Loucy (cell line): ENCODE measurements around the gene SPATA13.

ENCODE experiments used
- H2AFZ ChIP-seq: fragments of 200-600 bp; sonication (generic); 2 replicates; pipeline ENCODE4 v1.6.0; 2016; ENCODE audit warnings: antibody characterized with exemption, mild to moderate bottlenecking, low read length, moderate library complexity
- H3F3A ChIP-seq: fragments of 200-600 bp; 2 replicates; pipeline ENCODE4 v1.6.0; 2016; ENCODE audit warnings: antibody characterized with exemption, low read depth, mild to moderate bottlenecking
- H3K27me3 ChIP-seq: fragments of 200-600 bp; sonication (generic); 2 replicates; pipeline ENCODE4 v1.6.1; 2014; ENCODE audit warnings: low read length, mild to moderate bottlenecking; ENCODE audit not compliant: insufficient read depth, poor library complexity, severe bottlenecking
- H3K36me3 ChIP-seq: fragments of 200-600 bp; sonication (generic); 2 replicates; pipeline ENCODE4 v1.6.1; 2016; ENCODE audit warnings: low read length; ENCODE audit not compliant: insufficient read depth
- H3K4me1 ChIP-seq: fragments of 200-600 bp; sonication (generic); 2 replicates; pipeline ENCODE4 v1.5.1; 2014; ENCODE audit warnings: low read length, mild to moderate bottlenecking; ENCODE audit not compliant: insufficient read depth, poor library complexity, severe bottlenecking
- H3K4me2 ChIP-seq: fragments of 200-600 bp; sonication (generic); 2 replicates; pipeline ENCODE4 v1.6.0; 2014; ENCODE audit warnings: antibody characterized with exemption, low read length, low read depth, mild to moderate bottlenecking; ENCODE audit not compliant: poor library complexity, severe bottlenecking
- H3K4me3 ChIP-seq: fragments of 200-600 bp; sonication (generic); 2 replicates; pipeline ENCODE4 v1.5.1; 2014; ENCODE audit warnings: low read length, mild to moderate bottlenecking, mixed read lengths; ENCODE audit not compliant: poor library complexity, severe bottlenecking
- H3K79me2 ChIP-seq: fragments of 200-600 bp; sonication (generic); 2 replicates; pipeline ENCODE4 v1.6.1; 2014; ENCODE audit warnings: low read length; ENCODE audit not compliant: insufficient read depth
- H3K9ac ChIP-seq: fragments of 200-600 bp; sonication (generic); 2 replicates; pipeline ENCODE4 v1.6.0; 2014; ENCODE audit warnings: mild to moderate bottlenecking, low read depth, low read length, moderate library complexity; ENCODE audit not compliant: poor library complexity, severe bottlenecking
- H3K9me2 ChIP-seq: fragments of 200-600 bp; sonication (generic); replicated peaks from 2 replicates; pipeline ENCODE4 v1.6.1; 2016; ENCODE audit warnings: low read depth, low read length, mixed read lengths
- H3K9me3 ChIP-seq: fragments of 200-600 bp; sonication (generic); 2 replicates; pipeline ENCODE4 v1.6.1; 2014; ENCODE audit warnings: mild to moderate bottlenecking, antibody characterized with exemption, low read length, low read depth; ENCODE audit not compliant: insufficient read depth
- H4K20me1 ChIP-seq: fragments of 200-600 bp; sonication (generic); 2 replicates; pipeline ENCODE4 v1.6.0; 2014; ENCODE audit warnings: antibody characterized with exemption, low read length, mild to moderate bottlenecking; ENCODE audit not compliant: insufficient read depth, poor library complexity, severe bottlenecking
- CTCF ChIP-seq: fragments of 200-600 bp; sonication (generic); conservative IDR thresholded peaks from 2 replicates; pipeline ENCODE4 v1.5.1; 2014; ENCODE audit warnings: mild to moderate bottlenecking, antibody characterized with exemption, low read length
- EZH2phosphoT487 ChIP-seq: fragments of 200-600 bp; IDR thresholded peaks from 2 replicates; pipeline ENCODE4 v1.6.1; 2018; ENCODE audit warnings: antibody characterized with exemption, mild to moderate bottlenecking, moderate library complexity, borderline replicate concordance

The SPATA13 gene

DNA sequence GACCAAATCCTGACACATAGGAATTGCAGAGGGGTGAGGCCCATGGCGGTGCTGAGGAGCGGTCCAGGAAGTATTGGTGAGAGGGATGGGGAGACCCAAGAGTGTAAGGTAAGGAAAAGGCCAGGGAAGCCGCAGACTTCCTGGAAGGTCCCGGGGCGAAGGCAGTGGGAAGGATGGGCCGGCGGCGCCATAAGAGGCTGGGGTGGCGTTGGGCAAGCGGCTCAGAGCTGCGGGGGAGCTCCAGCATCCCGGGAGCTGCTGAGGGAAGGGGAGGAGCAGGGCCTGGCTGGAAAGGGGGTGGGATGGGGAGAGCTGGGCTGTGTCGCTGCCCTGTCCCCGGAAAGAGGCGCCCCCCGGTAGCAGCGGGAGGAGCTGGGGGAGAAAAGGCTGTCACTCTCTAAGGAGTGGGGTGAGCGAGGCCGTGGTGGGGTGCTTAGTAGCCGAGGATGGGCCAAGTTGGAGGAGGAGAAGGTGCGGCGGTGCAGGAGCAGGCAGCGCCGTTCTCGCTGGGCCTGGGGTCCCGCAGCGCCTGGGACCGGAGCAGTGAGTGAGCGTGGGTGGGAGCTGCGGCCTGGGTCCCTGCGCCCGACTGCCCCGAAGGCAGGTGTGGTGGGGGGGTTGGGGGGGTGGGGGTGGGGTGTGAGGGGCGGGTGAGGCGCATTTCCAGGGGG lies 179.6 kb downstream of the SPATA13 start:
- H4K20me1 ChIP-seq: no peaks in the 10 kb centered on the region
- H3K79me2 ChIP-seq: no peaks in the 10 kb centered on the region
- H3F3A ChIP-seq: no peaks in the 10 kb centered on the region
- H3K27me3 ChIP-seq: no peaks in the 10 kb centered on the region
- H2AFZ ChIP-seq: no peak overlapping the region
- H3K9me2 ChIP-seq: no peaks in the 10 kb centered on the region
- no peaks in the 10 kb centered on the region for H3K9me3 ChIP-seq
- no peak for TF ChIP-seq EZH2phosphoT487
- TF ChIP-seq CTCF: no peak
- no peaks in the 10 kb centered on the region for H3K4me1 ChIP-seq
- H3K4me2 ChIP-seq: no peak overlapping the region
- H3K9ac ChIP-seq: no peak overlapping the region
- H3K4me3 ChIP-seq: no peak overlapping the region
- no peaks in the 10 kb centered on the region for H3K36me3 ChIP-seq

DNA sequence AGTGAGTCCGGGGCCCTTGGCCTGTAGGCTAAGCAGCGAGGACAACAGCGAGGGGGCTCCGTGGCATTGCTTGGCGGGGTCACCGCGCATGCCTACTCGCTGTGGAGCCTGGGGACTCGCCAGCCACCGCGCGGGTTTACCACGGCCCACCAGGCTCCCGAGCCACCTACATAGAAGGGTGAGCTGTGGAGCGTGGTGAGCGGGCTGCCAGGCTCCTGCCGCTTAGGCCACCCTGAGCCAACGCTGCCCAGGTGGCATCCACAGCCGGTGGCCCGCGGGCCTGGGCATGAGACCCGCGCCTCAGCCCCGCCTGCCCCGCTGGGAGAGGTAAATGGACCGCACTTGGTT lies 180.1 kb downstream of the SPATA13 start:
- no peaks in the 10 kb centered on the region for H3K9me3 ChIP-seq
- H3K9ac ChIP-seq: no peak overlapping the region
- H3K4me1 ChIP-seq: no peaks in the 10 kb centered on the region
- no peaks in the 10 kb centered on the region for H3K36me3 ChIP-seq
- H2AFZ ChIP-seq: no peak overlapping the region
- H3F3A ChIP-seq: no peaks in the 10 kb centered on the region
- no peaks in the 10 kb centered on the region for H4K20me1 ChIP-seq
- no peaks in the 10 kb centered on the region for H3K9me2 ChIP-seq
- H3K4me2 ChIP-seq: no peak overlapping the region
- no peaks in the 10 kb centered on the region for H3K27me3 ChIP-seq
- H3K4me3 ChIP-seq: no peak overlapping the region
- no peaks in the 10 kb centered on the region for H3K79me2 ChIP-seq
- TF ChIP-seq EZH2phosphoT487: no peak
- TF ChIP-seq CTCF: no peak

DNA sequence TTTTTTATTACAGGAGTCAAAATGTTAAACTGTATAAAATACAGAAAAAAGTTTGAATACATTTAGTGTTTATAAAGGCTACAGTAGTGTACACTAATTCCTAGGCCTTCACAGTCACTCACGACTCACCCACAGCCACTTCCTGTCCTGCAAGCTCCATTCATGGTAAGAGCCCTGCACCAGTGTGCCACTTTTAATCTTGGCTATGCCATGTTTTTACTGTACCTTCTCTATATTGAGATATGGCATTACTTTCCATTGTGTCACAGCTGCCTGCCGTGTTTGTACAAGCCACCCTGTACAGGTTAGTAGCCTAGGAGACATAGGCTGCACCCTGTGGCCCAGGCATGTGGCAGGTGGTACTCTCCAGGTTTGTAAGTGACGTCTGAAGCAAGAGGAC lies 180.9 kb downstream of the SPATA13 start:
- Histone ChIP-seq H4K20me1 (no peaks in the 10 kb centered on the region), H3K4me1 (no peaks in the 10 kb centered on the region), H3K9me2 (no peaks in the 10 kb centered on the region), H3K4me3 (no peak overlapping the region), H3K4me2 (no peak overlapping the region), H2AFZ (no peak overlapping the region), H3K79me2 (no peaks in the 10 kb centered on the region), H3K36me3 (no peaks in the 10 kb centered on the region), H3K9me3 (no peaks in the 10 kb centered on the region), H3K27me3 (no peaks in the 10 kb centered on the region), H3F3A (no peaks in the 10 kb centered on the region), H3K9ac (no peak overlapping the region)
- TF ChIP-seq CTCF (no peak), EZH2phosphoT487 (no peak)
